Neuronal stem cell (in vitro differentiated cells): ENCODE measurements around the gene CTDSPL2.

ENCODE experiments used
- DNase-seq: peaks from one replicate; pipeline ENCODE4 v3.0.0-alpha.2; 2013; ENCODE audit warnings: low spot score
- H2AFZ ChIP-seq: one replicate; pipeline ENCODE4 v1.6.1; 2013; ENCODE audit warnings: mild to moderate bottlenecking, low read length, inconsistent platforms
- H2AK5ac ChIP-seq: 2 replicates; pipeline ENCODE4 v1.6.1; 2013; ENCODE audit warnings: low read depth, mild to moderate bottlenecking, inconsistent platforms, low read length, moderate library complexity, mixed read lengths
- H2BK120ac ChIP-seq: 2 replicates; pipeline ENCODE4 v1.6.1; 2013; ENCODE audit warnings: low read depth, mild to moderate bottlenecking, inconsistent platforms, low read length, moderate library complexity, mixed read lengths
- H2BK12ac ChIP-seq: one replicate; pipeline ENCODE4 v1.6.1; 2013; ENCODE audit warnings: low read length, inconsistent platforms
- H2BK15ac ChIP-seq: 2 replicates; pipeline ENCODE4 v1.6.1; 2013; ENCODE audit warnings: mild to moderate bottlenecking, low read length, inconsistent platforms, mixed read lengths
- H2BK5ac ChIP-seq: one replicate; pipeline ENCODE4 v1.6.1; 2013; ENCODE audit warnings: inconsistent platforms, mild to moderate bottlenecking, low read length, moderate library complexity
- H3K14ac ChIP-seq: one replicate; pipeline ENCODE4 v1.6.1; 2013; ENCODE audit warnings: low read length, inconsistent platforms
- H3K18ac ChIP-seq: 2 replicates; pipeline ENCODE4 v1.6.1; 2013; ENCODE audit warnings: low read length, inconsistent platforms
- H3K23ac ChIP-seq: 2 replicates; pipeline ENCODE4 v1.6.1; 2013; ENCODE audit warnings: low read depth, mild to moderate bottlenecking, mixed read lengths, low read length, inconsistent platforms; ENCODE audit not compliant: poor library complexity
- H3K27ac ChIP-seq: replicated peaks from 3 replicates; pipeline ENCODE4 v1.5.1; 2013; ENCODE audit warnings: low read length, inconsistent platforms
- H3K27me3 ChIP-seq, 3 experiments: 2 replicates each; pipeline ENCODE4 v1.6.1; 2013; ENCODE audit warnings: low read length in 3 of 3, mild to moderate bottlenecking in 2 of 3, inconsistent platforms in 1 of 3, low read depth in 1 of 3, mixed read lengths in 1 of 3, moderate library complexity in 1 of 3; ENCODE audit not compliant: control insufficient read depth in 3 of 3, insufficient read depth in 3 of 3
- H3K36me3 ChIP-seq, 2 donors: replicated peaks in 1 of 2; 2 replicates each; pipeline ENCODE4 v1.6.1; 2013; ENCODE audit warnings: low read length in 2 of 2; ENCODE audit not compliant: control insufficient read depth in 2 of 2, insufficient read depth in 2 of 2
- H3K4ac ChIP-seq: 2 replicates; pipeline ENCODE4 v1.6.1; 2013; ENCODE audit warnings: inconsistent platforms, mild to moderate bottlenecking, low read length, moderate library complexity
- H3K4me1 ChIP-seq, 2 donors: 1 replicate in 1 of 2; 2 replicates in 1 of 2; pipeline ENCODE4 v1.6.1; 2013; ENCODE audit warnings: low read length in 2 of 2, low read depth in 1 of 2; ENCODE audit not compliant: control insufficient read depth in 2 of 2, insufficient read depth in 1 of 2
- H3K4me2 ChIP-seq: one replicate; pipeline ENCODE4 v1.6.1; 2013; ENCODE audit warnings: mild to moderate bottlenecking, low read length, inconsistent platforms; ENCODE audit not compliant: insufficient read depth, poor library complexity, severe bottlenecking
- H3K4me3 ChIP-seq, 2 donors: 2 replicates each; pipeline ENCODE4 v1.5.1; 2013; ENCODE audit warnings: low read length in 2 of 2, mild to moderate bottlenecking in 2 of 2, inconsistent platforms in 1 of 2, moderate library complexity in 1 of 2
- H3K79me1 ChIP-seq: one replicate; pipeline ENCODE4 v1.6.1; 2013; ENCODE audit warnings: low read depth, mild to moderate bottlenecking, inconsistent platforms, low read length, moderate library complexity
- H3K9ac ChIP-seq: one replicate; pipeline ENCODE4 v1.6.1; 2013; ENCODE audit warnings: mild to moderate bottlenecking, low read depth, low read length, inconsistent platforms; ENCODE audit not compliant: poor library complexity
- H3K9me3 ChIP-seq, 2 donors: replicated peaks in 1 of 2; 2 replicates each; pipeline versions ENCODE3 to v1.6.1; 2013; ENCODE audit warnings: low read length in 2 of 2, mild to moderate bottlenecking in 2 of 2, inconsistent platforms in 1 of 2, low read depth in 1 of 2, mixed read lengths in 1 of 2, moderate library complexity in 1 of 2; ENCODE audit not compliant: control insufficient read depth in 2 of 2, insufficient read depth in 1 of 2
- H4K8ac ChIP-seq: one replicate; pipeline ENCODE4 v1.6.1; 2013; ENCODE audit warnings: low read depth, mild to moderate bottlenecking, inconsistent platforms, low read length, moderate library complexity
- H4K91ac ChIP-seq: one replicate; pipeline ENCODE4 v1.6.1; 2013; ENCODE audit warnings: low read length, low read depth, mild to moderate bottlenecking, inconsistent platforms; ENCODE audit not compliant: poor library complexity
- WGBS, 2 donors: extraction: QIAGEN DNeasy Blood & Tissue Kit; methylation state at CpG; one replicate each; pipeline ENCODE4 v1.1.7; 2013; ENCODE audit warnings: missing lambda C conversion rate in 2 of 2, mixed read lengths in 1 of 2; ENCODE audit not compliant: insufficient read length in 2 of 2, insufficient replicate concordance in 1 of 2; ENCODE audit errors: extremely low coverage in 2 of 2; 5-methylcytosine and 5-hydroxymethylcytosine counted together

The CTDSPL2 gene

DNA sequence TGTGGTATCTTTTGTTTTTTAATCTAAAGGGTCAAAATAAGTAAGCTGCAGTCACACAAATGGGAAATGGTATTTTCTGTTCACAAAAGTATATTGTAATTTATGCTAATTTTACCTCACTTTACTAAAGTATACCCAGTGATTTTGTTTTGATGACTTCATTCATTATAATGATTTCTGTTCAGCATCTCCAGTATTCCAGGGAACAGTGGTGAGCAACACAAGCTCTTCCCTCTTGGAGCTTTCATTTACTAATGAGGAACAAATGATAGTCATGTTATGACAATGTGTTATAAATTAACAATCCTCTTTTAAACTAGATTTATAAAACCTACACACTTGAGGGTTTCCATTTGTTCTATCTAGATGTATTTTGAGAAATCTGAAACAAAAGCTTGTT, 89.0 kb downstream of the CTDSPL2 start:
- Histone ChIP-seq H3K79me1 (no peaks in the 10 kb centered on the region), H3K18ac (no peak overlapping the region), H3K27ac (no peak overlapping the region), H3K4ac (no peak overlapping the region), H3K9ac (no peak overlapping the region), H3K27me3 (no peaks in the 10 kb centered on the region), H3K36me3 (peaks cover 5 to 87% of the 10 kb centered on the region in 2 donors), H2AFZ (no peak overlapping the region), H2BK15ac (no peak overlapping the region), H2BK12ac (no peak overlapping the region), H3K9me3 (no peaks in the 10 kb centered on the region), H3K23ac (no peak overlapping the region), H3K4me2 (no peak overlapping the region), H2BK5ac (no peak overlapping the region), H3K14ac (no peak overlapping the region), H2BK120ac (no peak overlapping the region), H4K8ac (no peak overlapping the region), H2AK5ac (no peak overlapping the region), H4K91ac (no peak overlapping the region), H3K4me1 (no peaks in the 10 kb centered on the region), H3K4me3 (no peak overlapping the region)
- no peak for DNase-seq

DNA sequence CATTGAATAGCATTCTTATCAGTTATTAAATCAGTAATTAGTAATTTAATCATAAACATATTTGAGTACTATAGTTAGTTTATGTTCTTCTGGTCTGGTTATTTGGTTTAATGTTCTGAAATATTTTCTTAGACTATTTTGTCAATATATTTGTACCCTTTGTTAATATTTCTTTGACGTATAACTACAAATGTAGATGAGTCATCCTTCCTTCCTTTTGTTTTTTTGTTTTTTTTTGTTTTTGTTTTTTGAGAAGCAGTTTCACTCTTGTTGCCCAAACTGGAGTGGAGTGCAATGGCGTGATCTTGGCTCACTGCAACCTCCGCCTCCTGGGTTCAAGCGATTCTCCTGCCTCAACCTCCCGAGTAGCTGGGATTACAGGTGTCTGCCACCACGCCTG, 92.1 kb downstream of the CTDSPL2 start:
- H3K4me2 ChIP-seq: no peak overlapping the region
- no peak overlapping the region for H4K91ac ChIP-seq
- H3K27me3 ChIP-seq: no peaks in the 10 kb centered on the region
- H3K4ac ChIP-seq: no peak overlapping the region
- no peaks in the 10 kb centered on the region for H3K79me1 ChIP-seq
- no peak overlapping the region for H2BK5ac ChIP-seq
- H3K27ac ChIP-seq: no peak overlapping the region
- H4K8ac ChIP-seq: no peak overlapping the region
- H2BK12ac ChIP-seq: no peak overlapping the region
- H3K9me3 ChIP-seq: no peaks in the 10 kb centered on the region
- no peak overlapping the region for H2BK120ac ChIP-seq
- no peak overlapping the region for H3K23ac ChIP-seq
- no peak overlapping the region for H2BK15ac ChIP-seq
- no peak overlapping the region for H3K18ac ChIP-seq
- DNase-seq: no peak
- no peaks in the 10 kb centered on the region for H3K4me1 ChIP-seq
- no peak overlapping the region for H2AK5ac ChIP-seq
- no peak overlapping the region for H2AFZ ChIP-seq
- WGBS, 2 donors: no CpG with 5 or more reads among the region's 6 CpGs
- H3K9ac ChIP-seq: no peak overlapping the region
- H3K14ac ChIP-seq: no peak overlapping the region
- peaks cover 11 to 91% of the 10 kb centered on the region in 2 donors for H3K36me3 ChIP-seq
- H3K4me3 ChIP-seq: no peak overlapping the region

DNA sequence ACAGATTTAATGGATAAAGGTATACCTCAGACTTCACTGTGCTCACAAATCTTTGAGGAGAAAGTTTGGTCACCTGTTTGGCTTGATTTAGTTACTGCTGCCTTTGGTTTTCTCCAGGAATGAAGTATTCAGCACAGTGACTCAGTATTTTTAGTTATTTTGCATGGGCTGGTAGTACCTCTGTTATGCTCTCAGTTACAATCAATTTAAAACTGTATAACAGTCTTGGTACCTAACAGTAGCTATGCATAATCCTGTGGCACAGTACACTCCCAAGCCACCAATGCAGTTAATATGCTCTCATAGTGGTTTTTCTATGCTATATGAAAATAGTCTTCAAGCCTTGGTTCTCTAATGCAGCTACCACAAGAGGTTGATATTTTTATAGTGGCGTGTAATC, 97.6 kb downstream of the CTDSPL2 start:
- WGBS, 2 donors: no CpG with 5 or more reads among the region's 1 CpG
- Histone ChIP-seq H3K27ac (no peak overlapping the region), H3K23ac (no peak overlapping the region), H3K4me3 (no peak overlapping the region), H2AK5ac (no peak overlapping the region), H3K9ac (no peak overlapping the region), H2AFZ (no peak overlapping the region), H3K36me3 (peaks cover 11 to 75% of the 10 kb centered on the region in 2 donors), H4K91ac (no peak overlapping the region), H3K4ac (no peak overlapping the region), H2BK12ac (no peak overlapping the region), H2BK15ac (no peak overlapping the region), H3K9me3 (no peaks in the 10 kb centered on the region), H3K4me2 (no peak overlapping the region), H4K8ac (no peak overlapping the region), H3K18ac (no peak overlapping the region), H3K14ac (no peak overlapping the region), H3K27me3 (no peaks in the 10 kb centered on the region), H2BK5ac (no peak overlapping the region), H3K79me1 (no peaks in the 10 kb centered on the region), H3K4me1 (no peaks in the 10 kb centered on the region), H2BK120ac (no peak overlapping the region)
- no peak for DNase-seq

DNA sequence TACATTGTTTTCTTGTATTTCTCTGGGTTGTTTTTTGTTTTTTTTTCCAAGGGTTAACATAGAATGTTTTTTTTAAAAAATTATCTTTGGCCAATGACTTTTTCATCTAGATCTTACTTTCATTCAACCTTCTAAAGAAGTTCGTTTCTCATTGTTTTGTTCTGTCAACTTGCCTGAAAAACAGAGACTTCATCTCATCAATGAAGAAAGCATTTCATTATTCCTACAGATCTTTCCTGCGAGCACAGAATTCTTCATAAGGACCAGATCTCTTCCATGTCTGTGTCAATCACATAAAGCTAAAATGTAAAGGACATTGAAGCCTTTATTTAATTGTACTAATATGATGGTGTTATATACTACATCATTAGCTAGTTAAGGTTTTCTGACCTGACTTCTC, 99.8 kb downstream of the CTDSPL2 start:
- Histone ChIP-seq H2BK12ac (no peak overlapping the region), H3K4me1 (no peaks in the 10 kb centered on the region), H3K36me3 (peaks cover 7 to 55% of the 10 kb centered on the region in 2 donors), H3K27me3 (no peaks in the 10 kb centered on the region), H2BK120ac (no peak overlapping the region), H3K4me3 (no peak overlapping the region), H2AFZ (no peak overlapping the region), H2BK5ac (no peak overlapping the region), H3K27ac (no peak overlapping the region), H3K9ac (no peak overlapping the region), H2AK5ac (no peak overlapping the region), H3K4ac (no peak overlapping the region), H3K14ac (no peak overlapping the region), H4K8ac (no peak overlapping the region), H4K91ac (no peak overlapping the region), H3K79me1 (no peaks in the 10 kb centered on the region), H3K4me2 (no peak overlapping the region), H3K9me3 (no peaks in the 10 kb centered on the region), H2BK15ac (no peak overlapping the region), H3K18ac (no peak overlapping the region), H3K23ac (no peak overlapping the region)
- WGBS, 2 donors: no CpG with 5 or more reads among the region's 2 CpGs
- DNase-seq: no peak
